ENCODE measurements around the gene LMO1. TPM values are rescaled to one million over a fixed set of nuclear protein-coding genes. Genes with fewer than 3 reads are reported as not detected.

LMO1 gene
- total RNA-seq, 6 experiments from 2014 or later: not detected

GRCh38 chr11:8290081-8290810 is 26.6 kb upstream of the LMO1 start:
- H3K4me3 ChIP-seq: no peak overlapping the region
- no peaks in the 10 kb centered on the region for H3K4me1 ChIP-seq
- TF ChIP-seq POLR2A (IDR thresholded peaks at IDR 0.05): no peak
- TF ChIP-seq, protein P1, sequence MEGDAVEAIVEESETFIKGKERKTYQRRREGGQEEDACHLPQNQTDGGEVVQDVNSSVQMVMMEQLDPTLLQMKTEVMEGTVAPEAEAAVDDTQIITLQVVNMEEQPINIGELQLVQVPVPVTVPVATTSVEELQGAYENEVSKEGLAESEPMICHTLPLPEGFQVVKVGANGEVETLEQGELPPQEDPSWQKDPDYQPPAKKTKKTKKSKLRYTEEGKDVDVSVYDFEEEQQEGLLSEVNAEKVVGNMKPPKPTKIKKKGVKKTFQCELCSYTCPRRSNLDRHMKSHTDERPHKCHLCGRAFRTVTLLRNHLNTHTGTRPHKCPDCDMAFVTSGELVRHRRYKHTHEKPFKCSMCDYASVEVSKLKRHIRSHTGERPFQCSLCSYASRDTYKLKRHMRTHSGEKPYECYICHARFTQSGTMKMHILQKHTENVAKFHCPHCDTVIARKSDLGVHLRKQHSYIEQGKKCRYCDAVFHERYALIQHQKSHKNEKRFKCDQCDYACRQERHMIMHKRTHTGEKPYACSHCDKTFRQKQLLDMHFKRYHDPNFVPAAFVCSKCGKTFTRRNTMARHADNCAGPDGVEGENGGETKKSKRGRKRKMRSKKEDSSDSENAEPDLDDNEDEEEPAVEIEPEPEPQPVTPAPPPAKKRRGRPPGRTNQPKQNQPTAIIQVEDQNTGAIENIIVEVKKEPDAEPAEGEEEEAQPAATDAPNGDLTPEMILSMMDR (IDR thresholded peaks at IDR 0.05): no peak
- ATAC-seq (no peak), DNase-seq (peak in 1 of 3 donors; percentile 28)
- H3K27me3 ChIP-seq: no peaks in the 10 kb centered on the region
- no peaks in the 10 kb centered on the region for H3K36me3 ChIP-seq
- 79% methylated on average over 5 of the region's 8 CpGs for WGBS (ENCODE audit: insufficient coverage, low coverage, low lambda C conversion rate, missing lambda C conversion rate)
- no peak overlapping the region for H3K27ac ChIP-seq
- intact Hi-C loops (cut with DNase I): no loop called here
- H3K9me3 ChIP-seq: no peaks in the 10 kb centered on the region

- no peaks in the 10 kb centered on the region for H3K36me3 ChIP-seq
- no peak overlapping the region for H3K4me3 ChIP-seq
- no peak for ATAC-seq
- no peaks in the 10 kb centered on the region for H3K4me1 ChIP-seq
- TF ChIP-seq POLR2A (IDR thresholded peaks at IDR 0.05): no peak
- TF ChIP-seq, protein P1 (IDR thresholded peaks at IDR 0.05): no peak
- WGBS (ENCODE audit: insufficient coverage, low coverage, low lambda C conversion rate, missing lambda C conversion rate): 17% methylated on average over 1 of the region's 3 CpGs
- H3K27ac ChIP-seq: no peak overlapping the region
- intact Hi-C loops (cut with DNase I): no loop called here
- H3K27me3 ChIP-seq: no peaks in the 10 kb centered on the region
- DNase-seq: peak in 1 of 3 donors; percentile 24
- no peaks in the 10 kb centered on the region for H3K9me3 ChIP-seq
These were observed 25.8 kb upstream of the LMO1 start for GRCh38 chr11:8289492-8289918.

DNA sequence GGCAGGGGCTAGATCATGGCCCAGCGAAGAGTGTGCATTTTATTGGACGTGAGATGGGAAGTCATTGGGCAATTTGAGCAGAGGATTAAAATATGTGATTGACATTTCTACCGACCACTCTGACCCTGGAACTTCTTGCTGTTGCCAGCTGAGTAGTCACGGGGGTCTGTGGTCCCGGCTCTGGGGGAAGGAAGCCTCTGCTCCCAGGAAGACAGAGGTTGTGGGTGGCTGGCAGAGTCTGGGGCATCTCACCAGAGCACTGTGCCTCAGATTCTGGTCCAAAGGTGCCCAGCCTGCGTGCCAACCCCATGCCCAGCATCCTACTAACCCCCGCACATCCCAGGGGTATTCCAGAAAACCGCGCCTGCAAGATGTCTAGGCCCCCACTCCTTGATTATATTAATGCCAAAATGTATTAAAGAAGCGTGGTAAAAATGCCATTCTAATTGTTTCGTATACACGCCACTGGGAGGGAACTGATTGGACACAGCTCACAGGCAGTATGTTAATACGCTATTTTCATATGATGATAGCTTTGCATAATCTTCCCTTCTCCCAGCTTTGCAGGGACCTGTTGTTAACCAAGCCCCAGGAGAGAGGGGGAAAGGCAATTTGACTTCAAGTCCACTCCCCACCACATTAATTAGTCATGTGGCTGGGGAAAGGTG is 25.3 kb upstream of the LMO1 start:
- WGBS (ENCODE audit: insufficient coverage, low coverage, low lambda C conversion rate, missing lambda C conversion rate): 83% methylated on average over 7 of the region's 13 CpGs
- DNase-seq: peak in 1 of 3 donors; percentile 34
- Histone ChIP-seq H3K4me3 (no peak overlapping the region), H3K27ac (no peak overlapping the region), H3K36me3 (no peaks in the 10 kb centered on the region), H3K27me3 (no peaks in the 10 kb centered on the region), H3K9me3 (no peaks in the 10 kb centered on the region), H3K4me1 (no peaks in the 10 kb centered on the region)
- intact Hi-C loops (cut with DNase I): no loop called here
- TF ChIP-seq POLR2A (IDR thresholded peaks at IDR 0.05): no peak
- TF ChIP-seq, protein P1 (IDR thresholded peaks at IDR 0.05): no peak
- ATAC-seq: no peak

GRCh38 chr11:8288166-8288772 is 24.6 kb upstream of the LMO1 start:
- H3K27ac ChIP-seq: no peak overlapping the region
- 40% methylated on average over 3 of the region's 3 CpGs for WGBS (ENCODE audit: insufficient coverage, low coverage, low lambda C conversion rate, missing lambda C conversion rate)
- no peaks in the 10 kb centered on the region for H3K27me3 ChIP-seq
- H3K9me3 ChIP-seq: no peaks in the 10 kb centered on the region
- intact Hi-C loops (cut with DNase I): no loop called here
- H3K4me3 ChIP-seq: no peak overlapping the region
- no peaks in the 10 kb centered on the region for H3K36me3 ChIP-seq
- DNase-seq (no peak), ATAC-seq (no peak)
- TF ChIP-seq, protein P1 (IDR thresholded peaks at IDR 0.05): no peak
- no peak for TF ChIP-seq POLR2A (IDR thresholded peaks at IDR 0.05)
- H3K4me1 ChIP-seq: no peaks in the 10 kb centered on the region

Data from right lobe of liver (tissue), 6 donors.